GM23338 (cell line): Measurements from ENCODE around the gene ZNF189.

Experiments
- CREB1 ChIP-seq: fragments of 250-450 bp; sonication (Bioruptor Pico); IDR thresholded peaks from 2 replicates; pipeline ENCODE4 v1.5.0; 2020; ENCODE audit warnings: low read depth, mild to moderate bottlenecking, moderate library complexity
- EZH2 ChIP-seq: fragments of 200-600 bp; sonication (generic); IDR thresholded peaks from one replicate; pipeline ENCODE4 v1.8.0; 2017; ENCODE audit warnings: antibody characterized with exemption, mild to moderate bottlenecking, low read depth; ENCODE audit not compliant: unreplicated experiment
- EZH2phosphoT487 ChIP-seq: fragments of 200-600 bp; sonication (generic); IDR thresholded peaks from one replicate; pipeline ENCODE4 v1.8.1; 2018; ENCODE audit warnings: antibody characterized with exemption; ENCODE audit not compliant: unreplicated experiment
- POLR2AphosphoS5 ChIP-seq: IDR thresholded peaks from 2 replicates; pipeline ENCODE4 v1.6.1; 2016; ENCODE audit warnings: antibody characterized with exemption, low read depth
- TF ChIP-seq, protein P1 (sequence below), 2 experiments: fragments of 200-600 bp in 1 of 2; sonication (generic) in 1 of 2; conservative IDR thresholded peaks; 2 replicates each; pipeline versions ENCODE4 v1.5.1 to v1.6.1; 2016 to 2017; ENCODE audit warnings: antibody characterized with exemption in 2 of 2, low read depth in 2 of 2, mild to moderate bottlenecking in 2 of 2, moderate library complexity in 1 of 2
- TF ChIP-seq, protein P2 (sequence below): IDR thresholded peaks from one replicate; pipeline ENCODE4 v1.6.1; 2018; ENCODE audit warnings: antibody characterized with exemption; ENCODE audit not compliant: unreplicated experiment
- TF ChIP-seq, protein P3 (sequence below): fragments of 250-450 bp; sonication (Bioruptor Pico); IDR thresholded peaks from 2 replicates; pipeline ENCODE4 v1.5.0; 2020; ENCODE audit warnings: mild to moderate bottlenecking, moderate library complexity

DNA sequence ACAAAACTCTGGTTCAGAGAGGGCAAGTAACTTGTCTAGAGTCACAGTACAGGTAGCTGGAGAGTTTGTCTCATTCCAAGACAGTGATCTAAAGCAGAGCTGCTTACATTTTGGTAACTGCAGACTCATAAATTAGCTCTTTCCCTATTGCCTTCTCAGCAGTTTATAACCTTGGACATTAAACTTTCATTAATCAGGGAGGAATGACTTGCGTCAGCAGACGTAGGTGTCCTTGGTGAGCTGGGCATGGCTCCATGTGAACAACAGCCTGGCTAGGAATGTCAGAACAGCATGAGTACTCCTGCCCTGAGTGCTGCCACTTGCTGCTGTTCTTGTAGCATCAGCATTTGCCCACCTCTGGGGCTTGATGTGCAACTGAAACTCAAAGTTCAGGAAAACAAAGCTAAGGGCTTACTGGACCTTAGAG, 39.2 kb downstream of the ZNF189 start:
- TF ChIP-seq, protein P1, sequence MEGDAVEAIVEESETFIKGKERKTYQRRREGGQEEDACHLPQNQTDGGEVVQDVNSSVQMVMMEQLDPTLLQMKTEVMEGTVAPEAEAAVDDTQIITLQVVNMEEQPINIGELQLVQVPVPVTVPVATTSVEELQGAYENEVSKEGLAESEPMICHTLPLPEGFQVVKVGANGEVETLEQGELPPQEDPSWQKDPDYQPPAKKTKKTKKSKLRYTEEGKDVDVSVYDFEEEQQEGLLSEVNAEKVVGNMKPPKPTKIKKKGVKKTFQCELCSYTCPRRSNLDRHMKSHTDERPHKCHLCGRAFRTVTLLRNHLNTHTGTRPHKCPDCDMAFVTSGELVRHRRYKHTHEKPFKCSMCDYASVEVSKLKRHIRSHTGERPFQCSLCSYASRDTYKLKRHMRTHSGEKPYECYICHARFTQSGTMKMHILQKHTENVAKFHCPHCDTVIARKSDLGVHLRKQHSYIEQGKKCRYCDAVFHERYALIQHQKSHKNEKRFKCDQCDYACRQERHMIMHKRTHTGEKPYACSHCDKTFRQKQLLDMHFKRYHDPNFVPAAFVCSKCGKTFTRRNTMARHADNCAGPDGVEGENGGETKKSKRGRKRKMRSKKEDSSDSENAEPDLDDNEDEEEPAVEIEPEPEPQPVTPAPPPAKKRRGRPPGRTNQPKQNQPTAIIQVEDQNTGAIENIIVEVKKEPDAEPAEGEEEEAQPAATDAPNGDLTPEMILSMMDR (conservative IDR thresholded peaks at IDR 0.05; ENCODE audit: low read depth in 2 of 2) = no peak
- TF ChIP-seq EZH2phosphoT487 (no peak), EZH2 (no peak), POLR2AphosphoS5 (no peak), CREB1 (CRISPR knock-in tag) (no peak)
- TF ChIP-seq, protein P2, sequence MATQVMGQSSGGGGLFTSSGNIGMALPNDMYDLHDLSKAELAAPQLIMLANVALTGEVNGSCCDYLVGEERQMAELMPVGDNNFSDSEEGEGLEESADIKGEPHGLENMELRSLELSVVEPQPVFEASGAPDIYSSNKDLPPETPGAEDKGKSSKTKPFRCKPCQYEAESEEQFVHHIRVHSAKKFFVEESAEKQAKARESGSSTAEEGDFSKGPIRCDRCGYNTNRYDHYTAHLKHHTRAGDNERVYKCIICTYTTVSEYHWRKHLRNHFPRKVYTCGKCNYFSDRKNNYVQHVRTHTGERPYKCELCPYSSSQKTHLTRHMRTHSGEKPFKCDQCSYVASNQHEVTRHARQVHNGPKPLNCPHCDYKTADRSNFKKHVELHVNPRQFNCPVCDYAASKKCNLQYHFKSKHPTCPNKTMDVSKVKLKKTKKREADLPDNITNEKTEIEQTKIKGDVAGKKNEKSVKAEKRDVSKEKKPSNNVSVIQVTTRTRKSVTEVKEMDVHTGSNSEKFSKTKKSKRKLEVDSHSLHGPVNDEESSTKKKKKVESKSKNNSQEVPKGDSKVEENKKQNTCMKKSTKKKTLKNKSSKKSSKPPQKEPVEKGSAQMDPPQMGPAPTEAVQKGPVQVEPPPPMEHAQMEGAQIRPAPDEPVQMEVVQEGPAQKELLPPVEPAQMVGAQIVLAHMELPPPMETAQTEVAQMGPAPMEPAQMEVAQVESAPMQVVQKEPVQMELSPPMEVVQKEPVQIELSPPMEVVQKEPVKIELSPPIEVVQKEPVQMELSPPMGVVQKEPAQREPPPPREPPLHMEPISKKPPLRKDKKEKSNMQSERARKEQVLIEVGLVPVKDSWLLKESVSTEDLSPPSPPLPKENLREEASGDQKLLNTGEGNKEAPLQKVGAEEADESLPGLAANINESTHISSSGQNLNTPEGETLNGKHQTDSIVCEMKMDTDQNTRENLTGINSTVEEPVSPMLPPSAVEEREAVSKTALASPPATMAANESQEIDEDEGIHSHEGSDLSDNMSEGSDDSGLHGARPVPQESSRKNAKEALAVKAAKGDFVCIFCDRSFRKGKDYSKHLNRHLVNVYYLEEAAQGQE = no peak
- TF ChIP-seq, protein P3, sequence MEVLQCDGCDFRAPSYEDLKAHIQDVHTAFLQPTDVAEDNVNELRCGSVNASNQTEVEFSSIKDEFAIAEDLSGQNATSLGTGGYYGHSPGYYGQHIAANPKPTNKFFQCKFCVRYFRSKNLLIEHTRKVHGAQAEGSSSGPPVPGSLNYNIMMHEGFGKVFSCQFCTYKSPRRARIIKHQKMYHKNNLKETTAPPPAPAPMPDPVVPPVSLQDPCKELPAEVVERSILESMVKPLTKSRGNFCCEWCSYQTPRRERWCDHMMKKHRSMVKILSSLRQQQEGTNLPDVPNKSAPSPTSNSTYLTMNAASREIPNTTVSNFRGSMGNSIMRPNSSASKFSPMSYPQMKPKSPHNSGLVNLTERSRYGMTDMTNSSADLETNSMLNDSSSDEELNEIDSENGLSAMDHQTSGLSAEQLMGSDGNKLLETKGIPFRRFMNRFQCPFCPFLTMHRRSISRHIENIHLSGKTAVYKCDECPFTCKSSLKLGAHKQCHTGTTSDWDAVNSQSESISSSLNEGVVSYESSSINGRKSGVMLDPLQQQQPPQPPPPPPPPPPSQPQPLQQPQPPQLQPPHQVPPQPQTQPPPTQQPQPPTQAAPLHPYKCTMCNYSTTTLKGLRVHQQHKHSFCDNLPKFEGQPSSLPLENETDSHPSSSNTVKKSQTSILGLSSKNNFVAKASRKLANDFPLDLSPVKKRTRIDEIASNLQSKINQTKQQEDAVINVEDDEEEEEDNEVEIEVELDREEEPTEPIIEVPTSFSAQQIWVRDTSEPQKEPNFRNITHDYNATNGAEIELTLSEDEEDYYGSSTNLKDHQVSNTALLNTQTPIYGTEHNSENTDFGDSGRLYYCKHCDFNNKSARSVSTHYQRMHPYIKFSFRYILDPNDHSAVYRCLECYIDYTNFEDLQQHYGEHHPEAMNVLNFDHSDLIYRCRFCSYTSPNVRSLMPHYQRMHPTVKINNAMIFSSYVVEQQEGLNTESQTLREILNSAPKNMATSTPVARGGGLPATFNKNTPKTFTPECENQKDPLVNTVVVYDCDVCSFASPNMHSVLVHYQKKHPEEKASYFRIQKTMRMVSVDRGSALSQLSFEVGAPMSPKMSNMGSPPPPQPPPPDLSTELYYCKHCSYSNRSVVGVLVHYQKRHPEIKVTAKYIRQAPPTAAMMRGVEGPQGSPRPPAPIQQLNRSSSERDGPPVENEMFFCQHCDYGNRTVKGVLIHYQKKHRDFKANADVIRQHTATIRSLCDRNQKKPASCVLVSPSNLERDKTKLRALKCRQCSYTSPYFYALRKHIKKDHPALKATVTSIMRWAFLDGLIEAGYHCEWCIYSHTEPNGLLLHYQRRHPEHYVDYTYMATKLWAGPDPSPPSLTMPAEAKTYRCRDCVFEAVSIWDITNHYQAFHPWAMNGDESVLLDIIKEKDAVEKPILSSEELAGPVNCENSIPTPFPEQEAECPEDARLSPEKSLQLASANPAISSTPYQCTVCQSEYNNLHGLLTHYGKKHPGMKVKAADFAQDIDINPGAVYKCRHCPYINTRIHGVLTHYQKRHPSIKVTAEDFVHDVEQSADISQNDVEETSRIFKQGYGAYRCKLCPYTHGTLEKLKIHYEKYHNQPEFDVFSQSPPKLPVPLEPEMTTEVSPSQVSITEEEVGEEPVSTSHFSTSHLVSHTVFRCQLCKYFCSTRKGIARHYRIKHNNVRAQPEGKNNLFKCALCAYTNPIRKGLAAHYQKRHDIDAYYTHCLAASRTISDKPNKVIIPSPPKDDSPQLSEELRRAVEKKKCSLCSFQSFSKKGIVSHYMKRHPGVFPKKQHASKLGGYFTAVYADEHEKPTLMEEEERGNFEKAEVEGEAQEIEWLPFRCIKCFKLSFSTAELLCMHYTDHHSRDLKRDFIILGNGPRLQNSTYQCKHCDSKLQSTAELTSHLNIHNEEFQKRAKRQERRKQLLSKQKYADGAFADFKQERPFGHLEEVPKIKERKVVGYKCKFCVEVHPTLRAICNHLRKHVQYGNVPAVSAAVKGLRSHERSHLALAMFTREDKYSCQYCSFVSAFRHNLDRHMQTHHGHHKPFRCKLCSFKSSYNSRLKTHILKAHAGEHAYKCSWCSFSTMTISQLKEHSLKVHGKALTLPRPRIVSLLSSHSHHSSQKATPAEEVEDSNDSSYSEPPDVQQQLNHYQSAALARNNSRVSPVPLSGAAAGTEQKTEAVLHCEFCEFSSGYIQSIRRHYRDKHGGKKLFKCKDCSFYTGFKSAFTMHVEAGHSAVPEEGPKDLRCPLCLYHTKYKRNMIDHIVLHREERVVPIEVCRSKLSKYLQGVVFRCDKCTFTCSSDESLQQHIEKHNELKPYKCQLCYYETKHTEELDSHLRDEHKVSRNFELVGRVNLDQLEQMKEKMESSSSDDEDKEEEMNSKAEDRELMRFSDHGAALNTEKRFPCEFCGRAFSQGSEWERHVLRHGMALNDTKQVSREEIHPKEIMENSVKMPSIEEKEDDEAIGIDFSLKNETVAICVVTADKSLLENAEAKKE (CRISPR knock-in tag) = no peak
